Glutamatergic neuron (in vitro differentiated cells): ENCODE data around the gene JAKMIP2. TPM values are rescaled to one million over a fixed set of nuclear protein-coding genes. Genes with fewer than 3 reads are reported as not detected.

Source experiments
- DNase-seq: peaks from one replicate; pipeline ENCODE4 v3.0.0; 2022
- H3K27ac Mint-ChIP-seq: one replicate; pipeline ENCODE4 v1.8.0; 2020; ENCODE audit warnings: mild to moderate bottlenecking, mixed read lengths, inconsistent platforms; ENCODE audit not compliant: unreplicated experiment
- H3K27me3 Mint-ChIP-seq: one replicate; pipeline ENCODE4 v1.8.0; 2020; ENCODE audit warnings: mild to moderate bottlenecking, moderate library complexity, mixed read lengths, inconsistent platforms; ENCODE audit not compliant: unreplicated experiment
- H3K36me3 Mint-ChIP-seq: one replicate; pipeline ENCODE4 v1.8.0; 2020; ENCODE audit warnings: mild to moderate bottlenecking, mixed read lengths, inconsistent platforms; ENCODE audit not compliant: unreplicated experiment
- H3K4me1 Mint-ChIP-seq: one replicate; pipeline ENCODE4 v1.8.0; 2020; ENCODE audit warnings: mild to moderate bottlenecking, low read depth, mixed read lengths, inconsistent platforms; ENCODE audit not compliant: unreplicated experiment
- H3K4me3 Mint-ChIP-seq: one replicate; pipeline ENCODE4 v1.8.0; 2020; ENCODE audit warnings: mild to moderate bottlenecking, mixed read lengths, inconsistent platforms; ENCODE audit not compliant: unreplicated experiment
- H3K9me3 Mint-ChIP-seq: one replicate; pipeline ENCODE4 v1.8.0; 2020; ENCODE audit warnings: mild to moderate bottlenecking, moderate library complexity, mixed read lengths, inconsistent platforms; ENCODE audit not compliant: unreplicated experiment
- total RNA-seq: library from RNA; stranded (reverse); fragmentation: NEBNext Ultra II Directional; extraction: Animal tissue kit (Norgen Biotek cat#: 25700); gene quantifications from one replicate; pipeline ENCODE4 v1.2.1, GENCODE V29; 2021; ENCODE audit not compliant: unreplicated experiment
- TF ChIP-seq, protein P1 (sequence below): fragments of 200-600 bp; sonication (generic); IDR thresholded peaks from one replicate; pipeline ENCODE4 v1.5.0; 2021; ENCODE audit not compliant: partially characterized antibody, unreplicated experiment

Gene JAKMIP2
- total RNA-seq, 1 donor from 2014 or later, result 88.2 TPM

DNA sequence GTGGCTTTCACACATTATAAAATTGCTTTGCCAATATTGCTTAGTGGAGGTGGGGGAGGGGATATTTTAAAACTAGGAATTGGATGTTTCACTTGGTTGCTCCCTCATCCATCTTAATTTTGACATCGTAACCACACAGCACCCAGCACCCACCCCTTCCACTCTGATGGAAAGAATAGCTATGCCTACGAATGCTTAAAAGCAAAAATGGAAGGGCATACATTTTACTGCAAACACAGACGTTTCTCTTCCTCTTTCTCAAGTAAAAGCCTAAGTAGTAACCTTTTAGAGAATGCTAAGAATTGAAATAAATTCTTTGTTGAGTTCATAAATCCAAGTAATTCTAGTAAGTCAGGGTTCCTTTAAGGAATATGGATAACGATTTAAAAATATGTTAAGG lies 69.9 kb downstream of the JAKMIP2 start:
- Mint-ChIP-seq H3K4me1 (peaks cover 14% of the 10 kb centered on the region), H3K27me3 (peaks cover 2% of the 10 kb centered on the region), H3K4me3 (no peak overlapping the region), H3K27ac (no peak overlapping the region), H3K9me3 (peaks cover 2% of the 10 kb centered on the region), H3K36me3 (no peaks in the 10 kb centered on the region)
- TF ChIP-seq, protein P1, sequence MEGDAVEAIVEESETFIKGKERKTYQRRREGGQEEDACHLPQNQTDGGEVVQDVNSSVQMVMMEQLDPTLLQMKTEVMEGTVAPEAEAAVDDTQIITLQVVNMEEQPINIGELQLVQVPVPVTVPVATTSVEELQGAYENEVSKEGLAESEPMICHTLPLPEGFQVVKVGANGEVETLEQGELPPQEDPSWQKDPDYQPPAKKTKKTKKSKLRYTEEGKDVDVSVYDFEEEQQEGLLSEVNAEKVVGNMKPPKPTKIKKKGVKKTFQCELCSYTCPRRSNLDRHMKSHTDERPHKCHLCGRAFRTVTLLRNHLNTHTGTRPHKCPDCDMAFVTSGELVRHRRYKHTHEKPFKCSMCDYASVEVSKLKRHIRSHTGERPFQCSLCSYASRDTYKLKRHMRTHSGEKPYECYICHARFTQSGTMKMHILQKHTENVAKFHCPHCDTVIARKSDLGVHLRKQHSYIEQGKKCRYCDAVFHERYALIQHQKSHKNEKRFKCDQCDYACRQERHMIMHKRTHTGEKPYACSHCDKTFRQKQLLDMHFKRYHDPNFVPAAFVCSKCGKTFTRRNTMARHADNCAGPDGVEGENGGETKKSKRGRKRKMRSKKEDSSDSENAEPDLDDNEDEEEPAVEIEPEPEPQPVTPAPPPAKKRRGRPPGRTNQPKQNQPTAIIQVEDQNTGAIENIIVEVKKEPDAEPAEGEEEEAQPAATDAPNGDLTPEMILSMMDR, result no peak
- no peak for DNase-seq

DNA sequence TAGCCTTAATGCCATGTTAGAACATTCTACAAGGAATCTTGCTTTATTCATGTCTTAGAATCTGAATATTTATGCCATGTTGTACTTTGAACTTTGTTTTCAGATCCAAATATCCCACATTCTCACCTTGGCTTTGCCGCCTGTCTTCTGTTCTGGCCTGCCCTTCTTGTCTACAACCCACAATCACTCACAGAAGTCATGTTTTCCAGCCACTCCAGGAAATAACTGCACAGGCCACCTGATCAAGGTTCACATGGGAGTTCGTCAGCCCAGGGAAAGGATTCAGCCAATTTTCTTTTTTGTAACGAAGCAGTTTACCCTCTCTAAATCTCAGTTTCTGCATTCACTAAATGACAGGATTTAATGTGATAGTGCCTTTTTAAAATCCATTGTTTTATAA lies 70.5 kb downstream of the JAKMIP2 start:
- no peak for DNase-seq
- TF ChIP-seq, protein P1, result no peak
- no peaks in the 10 kb centered on the region for H3K36me3 Mint-ChIP-seq
- no peak overlapping the region for H3K4me3 Mint-ChIP-seq
- H3K4me1 Mint-ChIP-seq, result peaks cover 20% of the 10 kb centered on the region
- no peak overlapping the region for H3K27ac Mint-ChIP-seq
- peaks cover 2% of the 10 kb centered on the region for H3K9me3 Mint-ChIP-seq
- peaks cover 2% of the 10 kb centered on the region for H3K27me3 Mint-ChIP-seq

DNA sequence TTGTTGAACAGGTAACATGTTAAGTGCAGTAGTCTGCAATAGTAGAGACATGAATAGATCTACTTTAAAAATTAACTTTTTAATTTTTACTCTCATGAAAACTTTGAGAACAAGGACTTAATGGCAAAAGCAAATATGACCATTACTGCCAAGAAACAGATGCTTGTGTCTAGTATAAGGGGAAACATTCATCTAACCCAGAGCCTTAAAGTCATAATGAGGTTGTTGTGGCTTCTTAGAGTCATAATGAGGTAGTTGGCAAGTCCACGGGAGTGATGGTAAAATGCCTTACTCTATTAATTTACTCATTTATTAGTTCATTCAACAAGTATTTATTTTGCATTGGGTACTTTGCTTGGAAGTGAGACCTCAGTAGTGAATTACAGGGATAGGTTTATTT lies 71.5 kb downstream of the JAKMIP2 start:
- Mint-ChIP-seq H3K27ac (no peak overlapping the region), H3K4me3 (no peak overlapping the region), H3K36me3 (no peaks in the 10 kb centered on the region), H3K4me1 (peaks cover 20% of the 10 kb centered on the region), H3K9me3 (peaks cover 2% of the 10 kb centered on the region), H3K27me3 (peaks cover 2% of the 10 kb centered on the region)
- DNase-seq, result no peak
- TF ChIP-seq, protein P1, result no peak

DNA sequence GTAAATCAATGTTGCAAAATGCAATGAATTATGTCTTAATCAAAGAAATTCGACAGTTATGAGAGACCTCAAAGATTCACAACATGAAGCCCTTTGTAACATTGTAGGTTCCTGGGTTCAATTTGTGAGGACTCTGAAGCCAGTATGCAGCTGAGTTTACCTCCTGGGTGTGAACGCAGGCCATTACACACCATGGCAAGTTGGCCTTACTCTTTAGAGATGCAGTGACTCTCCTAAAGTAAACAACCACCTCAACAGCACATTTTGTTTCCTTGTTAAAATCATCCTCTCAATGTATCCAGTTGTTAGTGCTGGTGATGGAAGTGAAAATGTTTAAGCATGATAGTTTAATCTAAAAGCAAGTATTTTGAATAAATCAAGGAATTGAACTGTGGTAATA lies 73.8 kb downstream of the JAKMIP2 start:
- Mint-ChIP-seq H3K27me3 (peaks cover 2% of the 10 kb centered on the region), H3K27ac (no peak overlapping the region), H3K4me1 (peaks cover 17% of the 10 kb centered on the region), H3K9me3 (peaks cover 4% of the 10 kb centered on the region), H3K4me3 (no peak overlapping the region), H3K36me3 (no peaks in the 10 kb centered on the region)
- TF ChIP-seq, protein P1, result no peak
- DNase-seq, result no peak

- TF ChIP-seq, protein P1, result no peak
- Mint-ChIP-seq H3K27ac (no peak overlapping the region), H3K4me1 (peaks cover 11% of the 10 kb centered on the region), H3K9me3 (peaks cover 2% of the 10 kb centered on the region), H3K36me3 (no peaks in the 10 kb centered on the region), H3K4me3 (no peak overlapping the region), H3K27me3 (no peaks in the 10 kb centered on the region)
- no peak for DNase-seq
These were observed 78.0 kb downstream of the JAKMIP2 start for GRCh38 chr5:147704544-147704943.
